Hepatocyte (in vitro differentiated cells): ENCODE measurements around the gene PCYOX1L.

Source experiments
- EZH2phosphoT487 ChIP-seq: fragments of 200-600 bp; sonication (generic); IDR thresholded peaks from one replicate; pipeline ENCODE4 v1.6.1; 2018; ENCODE audit warnings: antibody characterized with exemption, mild to moderate bottlenecking, low read depth, moderate library complexity; ENCODE audit not compliant: unreplicated experiment, severe bottlenecking
- TF ChIP-seq, protein P1 (sequence below): fragments of 200-600 bp; sonication (generic); IDR thresholded peaks from 2 replicates; pipeline ENCODE4 v1.5.1; 2016; ENCODE audit warnings: antibody characterized with exemption, mild to moderate bottlenecking; ENCODE audit not compliant: poor library complexity

DNA sequence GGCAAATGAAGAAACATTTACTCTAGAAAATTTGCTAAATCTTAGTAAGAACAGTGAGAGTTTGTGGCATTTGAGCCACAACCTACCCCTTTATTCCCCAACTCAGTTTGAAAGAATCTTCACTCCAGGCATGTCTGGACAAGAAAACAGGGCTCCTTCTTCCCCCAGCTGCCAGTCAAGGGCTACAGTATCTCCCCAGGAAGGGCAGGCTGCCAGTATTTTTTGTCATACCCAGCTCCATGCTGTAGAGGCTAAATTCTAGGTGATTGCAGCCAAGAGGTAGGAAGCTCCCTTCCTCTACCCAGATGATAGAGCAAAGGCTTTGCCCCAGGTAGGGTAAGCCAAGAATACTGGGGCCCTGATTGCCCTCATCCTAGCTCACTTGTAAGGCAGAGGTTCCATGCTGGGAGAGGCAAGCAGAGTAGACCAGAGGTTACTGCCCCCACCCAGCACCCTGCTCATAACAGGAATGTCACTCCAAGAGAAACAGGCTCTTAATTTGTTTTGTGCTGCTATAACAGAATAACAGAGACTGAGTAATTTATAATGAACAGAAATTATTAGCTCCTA is 32.6 kb upstream of the PCYOX1L start:
- TF ChIP-seq, protein P1, sequence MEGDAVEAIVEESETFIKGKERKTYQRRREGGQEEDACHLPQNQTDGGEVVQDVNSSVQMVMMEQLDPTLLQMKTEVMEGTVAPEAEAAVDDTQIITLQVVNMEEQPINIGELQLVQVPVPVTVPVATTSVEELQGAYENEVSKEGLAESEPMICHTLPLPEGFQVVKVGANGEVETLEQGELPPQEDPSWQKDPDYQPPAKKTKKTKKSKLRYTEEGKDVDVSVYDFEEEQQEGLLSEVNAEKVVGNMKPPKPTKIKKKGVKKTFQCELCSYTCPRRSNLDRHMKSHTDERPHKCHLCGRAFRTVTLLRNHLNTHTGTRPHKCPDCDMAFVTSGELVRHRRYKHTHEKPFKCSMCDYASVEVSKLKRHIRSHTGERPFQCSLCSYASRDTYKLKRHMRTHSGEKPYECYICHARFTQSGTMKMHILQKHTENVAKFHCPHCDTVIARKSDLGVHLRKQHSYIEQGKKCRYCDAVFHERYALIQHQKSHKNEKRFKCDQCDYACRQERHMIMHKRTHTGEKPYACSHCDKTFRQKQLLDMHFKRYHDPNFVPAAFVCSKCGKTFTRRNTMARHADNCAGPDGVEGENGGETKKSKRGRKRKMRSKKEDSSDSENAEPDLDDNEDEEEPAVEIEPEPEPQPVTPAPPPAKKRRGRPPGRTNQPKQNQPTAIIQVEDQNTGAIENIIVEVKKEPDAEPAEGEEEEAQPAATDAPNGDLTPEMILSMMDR = no peak
- TF ChIP-seq EZH2phosphoT487 = no peak
